Right atrium auricular region (tissue), 2 donors: ENCODE measurements around the gene MAML2. TPM values are rescaled to one million over a fixed set of nuclear protein-coding genes. Genes with fewer than 3 reads are reported as not detected.

Source experiments
- DNase-seq: peaks from one replicate; pipeline ENCODE4 v3.0.0-alpha.2; 2019; ENCODE audit warnings: low spot score
- H3K27ac ChIP-seq, 2 donors: fragments of 200-600 bp; sonication (generic); 1 replicate in 1 of 2; 2 replicates in 1 of 2; pipeline ENCODE4 v1.5.1; 2016 to 2019
- H3K27me3 ChIP-seq, 2 donors: fragments of 200-600 bp; sonication (generic); one replicate each; pipeline versions ENCODE4 v1.5.1 to v1.6.0; 2017 to 2019
- H3K36me3 ChIP-seq: fragments of 200-600 bp; sonication (generic); one replicate; pipeline ENCODE4 v1.5.1; 2016
- H3K4me1 ChIP-seq, 2 donors: fragments of 200-600 bp; sonication (generic); one replicate each; pipeline versions ENCODE4 v1.5.1 to v1.6.0; 2017 to 2019
- H3K4me3 ChIP-seq, 2 donors: fragments of 200-600 bp; sonication (generic); 1 replicate in 1 of 2; 2 replicates in 1 of 2; pipeline ENCODE4 v1.5.1; 2017 to 2019; ENCODE audit warnings: mild to moderate bottlenecking in 1 of 2, moderate library complexity in 1 of 2
- H3K9me3 ChIP-seq, 2 donors: fragments of 200-600 bp; sonication (generic); one replicate each; pipeline ENCODE4 v1.5.1; 2019
- CTCF ChIP-seq, 2 donors: fragments of 200-600 bp; sonication (generic); IDR thresholded peaks; one replicate each; pipeline ENCODE4 v1.5.1; 2019; ENCODE audit warnings: antibody characterized with exemption in 2 of 2
- total RNA-seq, 2 donors: library from RNA; depleted of rRNA; stranded (reverse); fragments of >200 nt; gene quantifications; one replicate each; pipeline ENCODE4 v1.1.0, GENCODE V29; 2016

Gene MAML2
- total RNA-seq, 2 donors from 2014 or later, result 7.6 to 16.6 TPM

- no peak for DNase-seq
- Histone ChIP-seq H3K4me1 (peaks cover 0 to 19% of the 10 kb centered on the region in 2 donors), H3K27ac (no peak overlapping the region), H3K27me3 (no peaks in the 10 kb centered on the region), H3K9me3 (no peaks in the 10 kb centered on the region), H3K36me3 (no peaks in the 10 kb centered on the region), H3K4me3 (no peak overlapping the region)
- TF ChIP-seq CTCF (IDR thresholded peaks at IDR 0.05), result no peak
These were observed 146.8 kb downstream of the MAML2 start for GRCh38 chr11:96196181-96196662.

GRCh38 chr11:96195671-96196070 is 147.3 kb downstream of the MAML2 start:
- Histone ChIP-seq H3K36me3 (no peaks in the 10 kb centered on the region), H3K4me1 (peaks cover 0 to 19% of the 10 kb centered on the region in 2 donors), H3K4me3 (no peak overlapping the region), H3K27me3 (no peaks in the 10 kb centered on the region), H3K27ac (no peak overlapping the region), H3K9me3 (no peaks in the 10 kb centered on the region)
- no peak for TF ChIP-seq CTCF (IDR thresholded peaks at IDR 0.05)
- no peak for DNase-seq

GRCh38 chr11:96194581-96195374 is 148.2 kb downstream of the MAML2 start:
- no peaks in the 10 kb centered on the region for H3K36me3 ChIP-seq
- no peak for DNase-seq
- no peak for TF ChIP-seq CTCF (IDR thresholded peaks at IDR 0.05)
- no peaks in the 10 kb centered on the region for H3K9me3 ChIP-seq
- H3K4me1 ChIP-seq, result peaks cover 0 to 16% of the 10 kb centered on the region in 2 donors
- no peak overlapping the region for H3K4me3 ChIP-seq
- no peak overlapping the region for H3K27ac ChIP-seq
- no peaks in the 10 kb centered on the region for H3K27me3 ChIP-seq

- H3K4me1 ChIP-seq, result peaks cover 0 to 19% of the 10 kb centered on the region in 2 donors
- no peaks in the 10 kb centered on the region for H3K36me3 ChIP-seq
- no peaks in the 10 kb centered on the region for H3K27me3 ChIP-seq
- no peak overlapping the region for H3K27ac ChIP-seq
- TF ChIP-seq CTCF (IDR thresholded peaks at IDR 0.05), result no peak
- H3K9me3 ChIP-seq, result no peaks in the 10 kb centered on the region
- no peak for DNase-seq
- no peak overlapping the region for H3K4me3 ChIP-seq
These were observed 149.1 kb downstream of the MAML2 start for GRCh38 chr11:96193745-96194443.

- Histone ChIP-seq H3K27me3 (no peaks in the 10 kb centered on the region), H3K4me3 (no peak overlapping the region), H3K4me1 (peaks cover 0 to 35% of the 10 kb centered on the region in 2 donors), H3K27ac (no peak overlapping the region), H3K9me3 (no peaks in the 10 kb centered on the region), H3K36me3 (no peaks in the 10 kb centered on the region)
- DNase-seq, result no peak
- no peak for TF ChIP-seq CTCF (IDR thresholded peaks at IDR 0.05)
These were observed 151.2 kb downstream of the MAML2 start for GRCh38 chr11:96191752-96192151.
